Epithelial cell of esophagus (primary cell): ENCODE data around the gene CLIC6.
A peak's percentile ranks its signal among the peaks of the same experiment; 100 is the strongest.

ENCODE experiments used
- DNase-seq: peaks from one replicate; pipeline ENCODE4 v3.0.0; 2010; ENCODE audit warnings: low read depth
- H3K4me3 ChIP-seq: 2 replicates; pipeline ENCODE4 v1.5.1; 2011; ENCODE audit warnings: mild to moderate bottlenecking, low read length, control low read depth
- CTCF ChIP-seq: IDR thresholded peaks from 2 replicates; pipeline ENCODE4 v1.5.1; 2011; ENCODE audit warnings: low read depth, mild to moderate bottlenecking, low read length, control low read depth, inconsistent platforms; ENCODE audit not compliant: insufficient read depth; ENCODE audit errors: missing control alignments

CLIC6 gene

GRCh38 chr21:34722684-34723300 is 54.0 kb downstream of the CLIC6 start:
- no peak for DNase-seq
- no peak overlapping the region for H3K4me3 ChIP-seq
- peak; percentile 43 for TF ChIP-seq CTCF

- no peak for TF ChIP-seq CTCF
- no peak for DNase-seq
- no peak overlapping the region for H3K4me3 ChIP-seq
Measured at GRCh38 chr21:34724131-34724856, 55.5 kb downstream of the CLIC6 start.

GRCh38 chr21:34724857-34725195 is 56.0 kb downstream of the CLIC6 start:
- no peak for TF ChIP-seq CTCF
- no peak for DNase-seq
- H3K4me3 ChIP-seq: no peak overlapping the region

GRCh38 chr21:34726627-34727337 is 58.0 kb downstream of the CLIC6 start:
- DNase-seq: no peak
- TF ChIP-seq CTCF: no peak
- no peak overlapping the region for H3K4me3 ChIP-seq

- no peak overlapping the region for H3K4me3 ChIP-seq
- no peak for DNase-seq
- no peak for TF ChIP-seq CTCF
Measured at GRCh38 chr21:34728479-34728878, 59.7 kb downstream of the CLIC6 start.

GRCh38 chr21:34730194-34730593 is 61.4 kb downstream of the CLIC6 start:
- no peak for DNase-seq
- TF ChIP-seq CTCF: no peak
- H3K4me3 ChIP-seq: no peak overlapping the region
